Keratinocyte (primary cell): ENCODE results near the gene GJA5. TPM values are rescaled to one million over a fixed set of nuclear protein-coding genes. Genes with fewer than 3 reads are reported as not detected.

ENCODE experiments used
- DNase-seq: peaks from one replicate; pipeline ENCODE4 v3.0.0-alpha.2; 2011; ENCODE audit warnings: low read depth, missing footprints, low spot score
- FAIRE-seq: peaks from 2 replicates; lab custom pipeline; 2011; peaks lifted over from hg19 to GRCh38; lab: Jason Lieb, UNC
- H2AFZ ChIP-seq: 2 replicates; pipeline ENCODE4 v1.6.0; 2012; ENCODE audit warnings: low read length, control low read depth, inconsistent platforms; ENCODE audit not compliant: control insufficient read depth
- H3K27ac ChIP-seq: 2 replicates; pipeline ENCODE4 v1.5.1; 2011; ENCODE audit warnings: low read length; ENCODE audit not compliant: control insufficient read depth, insufficient read depth
- H3K27me3 ChIP-seq: 3 replicates; pipeline ENCODE4 v1.6.0; 2011; ENCODE audit warnings: low read length; ENCODE audit not compliant: control insufficient read depth, insufficient read depth; ENCODE audit errors: extremely low read depth
- H3K36me3 ChIP-seq, 2 experiments: 2 replicates in 1 of 2; 3 replicates in 1 of 2; pipeline ENCODE4 v1.5.1; 2011; ENCODE audit warnings: low read length in 2 of 2, mild to moderate bottlenecking in 1 of 2; ENCODE audit not compliant: control insufficient read depth in 2 of 2, insufficient read depth in 2 of 2; ENCODE audit errors: extremely low read depth in 1 of 2
- H3K4me1 ChIP-seq: 3 replicates; pipeline ENCODE4 v1.5.1; 2011; ENCODE audit warnings: low read length; ENCODE audit not compliant: control insufficient read depth, insufficient read depth; ENCODE audit errors: extremely low read depth
- H3K4me2 ChIP-seq: 3 replicates; pipeline ENCODE4 v1.6.0; 2011; ENCODE audit warnings: low read depth, low read length; ENCODE audit not compliant: control insufficient read depth, insufficient read depth; ENCODE audit errors: extremely low read depth
- H3K4me3 ChIP-seq, 3 experiments: fragments of 200-600 bp in 1 of 3; sonication (generic) in 1 of 3; 2 replicates in 2 of 3; 3 replicates in 1 of 3; pipeline ENCODE4 v1.5.1; 2011 to 2016; ENCODE audit warnings: low read length in 3 of 3, mild to moderate bottlenecking in 3 of 3, control low read depth in 2 of 3, inconsistent platforms in 1 of 3, low read depth in 1 of 3, mixed read lengths in 1 of 3, mixed run types in 1 of 3, moderate library complexity in 1 of 3; ENCODE audit not compliant: control insufficient read depth in 2 of 3, insufficient read depth in 2 of 3; ENCODE audit errors: extremely low read depth in 1 of 3
- H3K79me2 ChIP-seq: 2 replicates; pipeline ENCODE4 v1.6.0; 2012; ENCODE audit warnings: low read length; ENCODE audit not compliant: control insufficient read depth, insufficient read depth
- H3K9ac ChIP-seq: 3 replicates; pipeline ENCODE4 v1.6.0; 2011; ENCODE audit warnings: low read length; ENCODE audit not compliant: control insufficient read depth, insufficient read depth; ENCODE audit errors: extremely low read depth
- H3K9me1 ChIP-seq: 3 replicates; pipeline ENCODE4 v1.6.0; 2011; ENCODE audit warnings: low read length; ENCODE audit not compliant: control insufficient read depth, insufficient read depth; ENCODE audit errors: extremely low read depth
- H3K9me3 ChIP-seq: 2 replicates; pipeline ENCODE4 v1.5.1; 2012; ENCODE audit warnings: low read depth, low read length; ENCODE audit not compliant: control insufficient read depth
- H4K20me1 ChIP-seq: 3 replicates; pipeline ENCODE4 v1.6.0; 2011; ENCODE audit warnings: low read length; ENCODE audit not compliant: control insufficient read depth, insufficient read depth; ENCODE audit errors: extremely low read depth
- CTCF ChIP-seq, 3 experiments: IDR thresholded peaks in 1 of 3; conservative IDR thresholded peaks in 1 of 3; optimal IDR thresholded peaks in 1 of 3; 2 replicates in 2 of 3; 3 replicates in 1 of 3; pipeline versions ENCODE3 to v1.5.1; 2011; ENCODE audit warnings: low read length in 3 of 3, mild to moderate bottlenecking in 3 of 3, moderate library complexity in 2 of 3, control low read depth in 1 of 3, inconsistent platforms in 1 of 3; ENCODE audit not compliant: insufficient read depth in 2 of 3; ENCODE audit errors: extremely low read depth in 1 of 3
- EZH2 ChIP-seq: IDR thresholded peaks from one replicate; pipeline ENCODE4 v1.6.1; 2012; ENCODE audit warnings: inconsistent platforms, mild to moderate bottlenecking, low read length, moderate library complexity
- dilution Hi-C: fragments of 300-500 bp; cut with MboI; formaldehyde crosslinking; loops from one replicate; pipeline ENCODE4 v1.7.0; 2020; ENCODE audit warnings: low sequenced_read_pairs; ENCODE audit not compliant: extremely low pct_ligation_motif_present
- polyA plus RNA-seq, 5 experiments: library from polyadenylated mRNA; depleted of rRNA in 3 of 5; stranded (reverse) in 3 of 5; stranded (forward) in 1 of 5; unstranded in 1 of 5; fragments of >200 nt; gene quantifications; 1 replicate in 1 of 5; 2 replicates in 3 of 5; 3 replicates in 1 of 5; pipeline versions ENCODE4 v1.2.1 to v1.2.3, GENCODE V29; 2011 to 2012; ENCODE audit warnings: missing spikeins in 2 of 5, low read depth in 1 of 5, low replicate concordance in 1 of 5

The GJA5 gene
- polyA plus RNA-seq, 1 donor (not counting 4 experiments of a cell fraction or from before 2014, with no cell fraction given): 44.0 TPM

- H3K27me3 ChIP-seq: no peaks in the 10 kb centered on the region
- peaks cover 24% of the 10 kb centered on the region for H3K4me1 ChIP-seq
- H2AFZ ChIP-seq: no peak overlapping the region
- no peaks in the 10 kb centered on the region for H3K79me2 ChIP-seq
- TF ChIP-seq EZH2 (no peak), CTCF (optimal IDR thresholded peaks at IDR 0.05 in 1 of 3, IDR thresholded peaks at IDR 0.05 in 1 of 3, conservative IDR thresholded peaks at IDR 0.05 in 1 of 3; ENCODE audit: extremely low read depth in 1 of 3, insufficient read depth in 2 of 3, low read length in 3 of 3) (no peak)
- H3K9ac ChIP-seq: no peak overlapping the region
- H4K20me1 ChIP-seq: no peaks in the 10 kb centered on the region
- H3K27ac ChIP-seq: no peak overlapping the region
- no peaks in the 10 kb centered on the region for H3K9me1 ChIP-seq
- dilution Hi-C loops: no loop called here
- FAIRE-seq (no peak), DNase-seq (no peak)
- H3K36me3 ChIP-seq: no peaks in the 10 kb centered on the region
- no peak overlapping the region for H3K4me2 ChIP-seq
- no peak overlapping the region for H3K4me3 ChIP-seq
- H3K9me3 ChIP-seq: no peaks in the 10 kb centered on the region
Measured at GRCh38 chr1:147720557-147720956, 39.8 kb downstream of the GJA5 start.

GRCh38 chr1:147719711-147720225 lies 40.6 kb downstream of the GJA5 start:
- TF ChIP-seq CTCF (optimal IDR thresholded peaks at IDR 0.05 in 1 of 3, IDR thresholded peaks at IDR 0.05 in 1 of 3, conservative IDR thresholded peaks at IDR 0.05 in 1 of 3; ENCODE audit: extremely low read depth in 1 of 3, insufficient read depth in 2 of 3, low read length in 3 of 3) (no peak), EZH2 (no peak)
- Histone ChIP-seq H3K79me2 (no peaks in the 10 kb centered on the region), H3K9ac (no peak overlapping the region), H3K9me3 (no peaks in the 10 kb centered on the region), H2AFZ (no peak overlapping the region), H3K4me1 (peaks cover 24% of the 10 kb centered on the region), H4K20me1 (no peaks in the 10 kb centered on the region), H3K4me2 (no peak overlapping the region), H3K27ac (no peak overlapping the region), H3K4me3 (no peak overlapping the region), H3K27me3 (no peaks in the 10 kb centered on the region), H3K9me1 (no peaks in the 10 kb centered on the region), H3K36me3 (no peaks in the 10 kb centered on the region)
- dilution Hi-C loops: no loop called here
- DNase-seq: no peak
- FAIRE-seq: no peak
